C4-2B (cell line): ENCODE measurements around the gene TRAF3IP3.

Experiments
- CTCF ChIP-seq: fragments of 450-650 bp; conservative IDR thresholded peaks from 2 replicates; pipeline ENCODE4 v1.5.1; 2017; ENCODE audit warnings: mild to moderate bottlenecking
- ZFX ChIP-seq: fragments of 450-650 bp; IDR thresholded peaks from 2 replicates; pipeline ENCODE4 v1.6.1; 2017

GRCh38 chr1:209751627-209752231, 4.1 kb upstream of the TRAF3IP3 start:
- TF ChIP-seq CTCF (no peak), ZFX (no peak)
